Right ventricle myocardium inferior (tissue), 1 donor: ENCODE data around the gene NFAT5. TPM values are rescaled to one million over a fixed set of nuclear protein-coding genes. Genes with fewer than 3 reads are reported as not detected.
A peak's percentile ranks its signal among the peaks of the same experiment; 100 is the strongest.
"Not testable (repeated sequence)": the region's sequence is repeated elsewhere in the genome, so short reads cannot be mapped to it uniquely, and the experiment has no call there.

ENCODE experiments used
- ATAC-seq: fragments of 200-7000 bp; cut with Tn5 transposase; one replicate; pipeline ENCODE4 v1.9.1; 2020; ENCODE audit warnings: mild to moderate bottlenecking, moderate library complexity
- DNase-seq: peaks from one replicate; pipeline ENCODE4 v3.0.0; 2021; ENCODE audit errors: missing footprints
- intact Hi-C: fragments of 100-400 bp; cut with DNase I; formaldehyde crosslinking; loops from one replicate; pipeline ENCODE4 v1.11.0; 2022
- total RNA-seq: library from RNA; stranded (reverse); fragmentation: NEBNext Ultra II Directional; extraction: Animal tissue kit (Norgen Biotek cat#: 25700); gene quantifications from one replicate; pipeline ENCODE4 v1.2.1, GENCODE V29; 2021
- donor health status: DM: no; HTN: yes; CAD: no; lungs with severe emphysema.

NFAT5 gene
- total RNA-seq, 1 donor from 2014 or later, result 16.2 TPM

DNA sequence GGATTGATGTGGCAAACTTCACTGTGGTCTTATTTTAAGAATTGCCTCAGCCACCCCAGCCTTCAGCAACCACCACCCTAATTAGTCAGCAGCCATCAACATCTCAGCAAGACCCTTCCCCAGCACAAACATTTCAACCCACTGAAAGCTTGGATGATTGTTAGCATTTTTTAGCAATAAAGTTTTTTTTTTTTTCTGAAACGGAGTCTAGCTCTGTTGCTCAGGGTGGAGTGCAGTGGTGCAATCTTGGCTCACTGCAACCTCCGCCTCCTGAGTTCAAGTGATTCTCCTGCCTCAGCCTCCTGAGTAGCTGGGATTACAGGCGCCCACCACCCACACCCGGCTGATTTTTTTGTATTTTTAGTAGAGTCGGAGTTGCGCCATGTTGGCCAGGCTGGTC, 19.1 kb upstream of the NFAT5 start:
- ATAC-seq, DNase-seq, intact Hi-C loops: not testable (repeated sequence)

DNA sequence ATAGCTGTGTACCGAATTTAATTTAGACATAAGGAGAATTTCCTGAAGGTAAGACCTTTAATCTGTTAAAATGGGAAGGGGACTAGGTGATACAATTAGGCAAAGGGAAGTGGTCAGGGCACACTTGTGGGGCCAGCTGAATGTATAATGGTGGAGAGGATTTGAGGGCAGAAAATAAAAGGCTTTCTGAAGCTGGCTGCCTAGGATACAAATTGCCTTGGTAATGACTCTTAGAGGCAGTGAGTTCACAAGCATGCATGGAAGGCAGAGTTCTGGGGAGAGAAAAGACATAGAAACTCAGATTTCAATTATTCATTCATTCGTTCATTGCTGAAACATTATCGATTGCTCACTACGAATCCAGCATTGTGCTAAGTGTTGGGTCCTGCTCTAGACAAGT, 12.4 kb upstream of the NFAT5 start:
- ATAC-seq, result no peak
- intact Hi-C loops, result no loop called here
- DNase-seq, result no peak

- intact Hi-C loops, result no loop called here
- ATAC-seq, result no peak
- no peak for DNase-seq
Observed at GRCh38 chr16:69554495-69554894, 11.3 kb upstream of the NFAT5 start.

DNA sequence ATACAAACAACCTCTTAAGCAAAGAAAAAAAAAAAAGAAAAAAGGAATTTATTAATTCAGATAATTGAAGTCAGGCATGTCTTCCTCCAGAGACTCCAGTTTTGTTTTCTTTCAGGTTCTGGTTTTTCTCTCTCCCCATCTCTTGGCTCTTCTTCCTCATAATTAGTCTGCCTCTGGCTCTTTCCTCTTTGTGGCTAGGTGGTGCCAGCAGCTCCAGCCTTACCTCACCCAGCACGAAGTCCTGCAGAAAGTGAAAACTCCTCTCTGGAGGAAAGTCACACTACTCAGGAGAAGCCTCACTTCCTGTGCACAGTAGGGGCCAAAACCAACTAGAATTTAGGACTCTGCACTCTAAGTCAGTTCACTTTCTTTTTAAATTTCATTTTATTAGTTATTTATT, 10.3 kb upstream of the NFAT5 start:
- intact Hi-C loops, result no loop called here
- DNase-seq, result no peak

GRCh38 chr16:69555867-69556266, 9.9 kb upstream of the NFAT5 start:
- ATAC-seq (no peak), DNase-seq (no peak)
- intact Hi-C loops, result no loop called here

More for the DNA sequence above, 10.3 kb upstream of the NFAT5 start:
- ATAC-seq, result no peak

GRCh38 chr16:69559164-69559563, 6.6 kb upstream of the NFAT5 start:
- ATAC-seq (no peak), DNase-seq (no peak)
- intact Hi-C loops, result no loop called here

- intact Hi-C loops, result loop anchor here (5.0 kb wide), 1 partner anchor 64 kb away; no protein-coding TSS in a partner anchor
- DNase-seq, ATAC-seq: not testable (repeated sequence)
Observed at GRCh38 chr16:69561367-69561766, 4.4 kb upstream of the NFAT5 start.

GRCh38 chr16:69561901-69562300, 3.9 kb upstream of the NFAT5 start:
- no peak for DNase-seq
- intact Hi-C loops, result loop anchor here (5.0 kb wide), 1 partner anchor 65 kb away; no protein-coding TSS in a partner anchor
- ATAC-seq, result no peak

DNA sequence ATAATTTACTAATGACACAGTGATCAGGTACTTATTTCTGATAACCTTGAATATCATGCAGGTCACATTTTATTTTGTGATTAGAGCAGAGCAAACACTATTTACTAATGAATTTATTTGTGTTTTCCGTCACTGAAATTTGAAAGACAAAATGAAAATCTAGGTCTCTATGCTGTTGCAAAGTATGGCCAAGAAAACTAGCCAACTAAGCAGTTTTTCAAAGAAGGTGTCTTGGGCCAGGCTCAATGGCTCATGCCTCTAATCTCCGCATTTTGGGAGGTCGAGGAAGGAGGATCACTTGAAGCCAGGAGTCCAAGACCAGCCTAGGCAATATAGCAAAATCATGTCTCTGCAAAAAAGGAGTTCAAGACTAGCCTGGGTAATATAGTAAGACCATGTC, 3.0 kb upstream of the NFAT5 start:
- ATAC-seq, result no peak
- DNase-seq, result no peak
- intact Hi-C loops, result loop anchor here (5.0 kb wide), 1 partner anchor 66 kb away; no protein-coding TSS in a partner anchor

GRCh38 chr16:69563605-69564580, 1.9 kb upstream of the NFAT5 start:
- intact Hi-C loops, result loop anchor here (2.0 to 5.0 kb wide), 2 partner anchors 67 to 167 kb away; no protein-coding TSS in a partner anchor
- ATAC-seq, result no peak
- no peak for DNase-seq

- peak; percentile 76 for ATAC-seq
Observed at GRCh38 chr16:69564845-69565670, 708 bp upstream of the NFAT5 start.

GRCh38 chr16:69566240-69566980, 644 bp downstream of the NFAT5 start:
- intact Hi-C loops, result loop anchor here (2.0 to 5.0 kb wide), 2 partner anchors 51 to 84 kb away; no protein-coding TSS in a partner anchor
- peak; percentile 80 for DNase-seq
- ATAC-seq, result peak; percentile 60

More at GRCh38 chr16:69564845-69565670, 708 bp upstream of the NFAT5 start:
- DNase-seq, result no peak
- intact Hi-C loops, result loop anchor here (2.0 to 5.0 kb wide), 3 partner anchors 52 to 168 kb away; no protein-coding TSS in a partner anchor

- ATAC-seq, result no peak
- intact Hi-C loops, result loop anchor here (2.0 to 5.0 kb wide), 2 partner anchors 50 to 84 kb away; no protein-coding TSS in a partner anchor
- no peak for DNase-seq
Observed at GRCh38 chr16:69566981-69567680, 1.4 kb downstream of the NFAT5 start.

DNA sequence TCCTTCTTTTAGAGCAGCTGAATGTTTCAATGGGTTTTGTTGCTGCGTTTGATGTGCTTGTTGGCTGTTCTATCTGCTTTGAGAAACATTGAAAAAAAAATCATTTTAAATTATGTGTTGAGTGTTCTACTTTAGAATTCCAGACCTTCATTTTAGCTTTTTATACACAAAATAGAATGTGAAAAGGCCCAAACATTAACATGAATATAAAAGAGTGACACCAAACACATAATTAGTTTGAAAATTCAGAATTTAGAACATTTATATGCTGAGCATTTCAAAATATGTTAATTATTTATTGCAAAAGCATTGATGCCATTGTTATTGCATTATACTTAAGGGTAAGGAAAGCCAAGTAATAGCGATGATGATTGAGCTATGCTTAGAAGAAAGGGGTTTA, 2.9 kb downstream of the NFAT5 start:
- intact Hi-C loops, result loop anchor here (5.0 kb wide), 1 partner anchor 49 kb away; no protein-coding TSS in a partner anchor
- no peak for ATAC-seq
- DNase-seq, result no peak

DNA sequence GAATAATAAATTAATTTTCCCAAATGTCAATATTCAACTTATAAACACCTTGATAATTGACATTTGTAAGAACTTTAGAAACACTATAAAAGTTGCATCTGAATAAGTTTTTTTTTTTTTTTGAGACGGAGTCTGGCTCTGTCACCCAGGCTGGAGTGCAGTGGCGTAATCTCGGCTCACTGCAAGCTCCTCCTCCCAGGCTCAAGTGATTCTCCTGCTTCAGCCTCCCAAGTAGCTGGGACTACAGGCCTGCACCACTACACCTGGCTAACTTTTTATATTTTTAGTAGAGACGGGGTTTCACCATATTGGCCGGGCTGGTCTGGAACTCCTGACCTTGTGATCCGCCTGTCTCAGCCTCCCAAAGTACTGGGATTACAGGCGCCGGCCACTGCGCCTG, 13.0 kb downstream of the NFAT5 start:
- ATAC-seq, DNase-seq, intact Hi-C loops: not testable (repeated sequence)

DNA sequence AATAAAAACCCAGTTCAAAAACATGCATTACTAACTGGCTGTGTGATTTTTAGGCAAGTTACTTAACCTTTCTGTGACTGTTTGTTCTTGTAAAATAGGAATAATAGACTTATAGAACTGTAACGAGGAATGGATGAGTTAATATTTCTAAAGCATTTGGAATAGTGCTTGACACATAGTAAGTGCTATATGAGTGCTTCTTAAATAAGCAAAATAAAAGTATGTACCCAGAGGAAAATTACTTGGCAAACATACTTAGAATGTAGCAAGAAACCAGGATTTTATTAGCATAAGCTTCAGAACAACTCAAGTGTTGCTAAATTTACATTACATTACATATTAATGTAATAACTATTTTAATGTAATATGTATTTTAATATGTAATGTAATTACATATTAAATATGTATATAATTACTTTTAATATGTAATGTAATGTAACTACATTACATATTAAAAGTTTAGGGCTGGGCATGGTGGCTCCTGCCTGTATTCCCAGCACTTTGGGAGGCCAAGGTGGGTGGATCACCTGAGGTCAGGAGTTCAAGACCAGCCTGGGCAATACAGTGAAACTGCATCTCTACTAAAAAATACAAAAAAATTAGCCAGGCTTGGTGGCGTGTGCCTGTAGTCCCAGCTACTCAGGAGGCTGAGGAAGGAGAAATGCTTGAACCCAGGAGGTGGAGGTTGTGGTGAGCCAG, 14.2 kb downstream of the NFAT5 start:
- DNase-seq (no peak), ATAC-seq (no peak)
- intact Hi-C loops, result no loop called here

DNA sequence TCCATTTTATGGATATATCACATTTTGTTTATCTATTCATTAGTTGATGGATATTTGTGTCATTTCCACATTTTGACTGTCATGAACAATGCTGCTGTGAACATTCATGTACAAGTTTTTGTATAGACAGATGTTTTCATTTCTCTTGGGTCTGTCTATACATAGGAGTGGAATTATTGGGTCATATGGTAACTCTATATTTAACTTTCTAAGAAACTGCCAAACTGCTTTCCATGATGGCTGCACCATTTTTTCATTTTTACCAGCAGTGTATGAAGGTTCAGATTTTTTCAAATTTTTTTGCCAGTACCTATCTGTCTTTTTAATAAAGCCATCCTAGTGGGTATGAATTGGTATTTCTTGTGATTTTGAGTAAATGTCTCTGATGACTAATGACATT, 15.5 kb downstream of the NFAT5 start:
- DNase-seq (no peak), ATAC-seq (no peak)
- intact Hi-C loops, result no loop called here
